Loucy (cell line): Measurements from ENCODE around the gene SSH2.

Experiments
- H2AFZ ChIP-seq: fragments of 200-600 bp; sonication (generic); 2 replicates; pipeline ENCODE4 v1.6.0; 2016; ENCODE audit warnings: antibody characterized with exemption, mild to moderate bottlenecking, low read length, moderate library complexity
- H3F3A ChIP-seq: fragments of 200-600 bp; 2 replicates; pipeline ENCODE4 v1.6.0; 2016; ENCODE audit warnings: antibody characterized with exemption, low read depth, mild to moderate bottlenecking
- H3K27me3 ChIP-seq: fragments of 200-600 bp; sonication (generic); 2 replicates; pipeline ENCODE4 v1.6.1; 2014; ENCODE audit warnings: low read length, mild to moderate bottlenecking; ENCODE audit not compliant: insufficient read depth, poor library complexity, severe bottlenecking
- H3K36me3 ChIP-seq: fragments of 200-600 bp; sonication (generic); 2 replicates; pipeline ENCODE4 v1.6.1; 2016; ENCODE audit warnings: low read length; ENCODE audit not compliant: insufficient read depth
- H3K4me1 ChIP-seq: fragments of 200-600 bp; sonication (generic); 2 replicates; pipeline ENCODE4 v1.5.1; 2014; ENCODE audit warnings: low read length, mild to moderate bottlenecking; ENCODE audit not compliant: insufficient read depth, poor library complexity, severe bottlenecking
- H3K4me2 ChIP-seq: fragments of 200-600 bp; sonication (generic); 2 replicates; pipeline ENCODE4 v1.6.0; 2014; ENCODE audit warnings: antibody characterized with exemption, low read length, low read depth, mild to moderate bottlenecking; ENCODE audit not compliant: poor library complexity, severe bottlenecking
- H3K4me3 ChIP-seq: fragments of 200-600 bp; sonication (generic); 2 replicates; pipeline ENCODE4 v1.5.1; 2014; ENCODE audit warnings: low read length, mild to moderate bottlenecking, mixed read lengths; ENCODE audit not compliant: poor library complexity, severe bottlenecking
- H3K79me2 ChIP-seq: fragments of 200-600 bp; sonication (generic); 2 replicates; pipeline ENCODE4 v1.6.1; 2014; ENCODE audit warnings: low read length; ENCODE audit not compliant: insufficient read depth
- H3K9ac ChIP-seq: fragments of 200-600 bp; sonication (generic); 2 replicates; pipeline ENCODE4 v1.6.0; 2014; ENCODE audit warnings: mild to moderate bottlenecking, low read depth, low read length, moderate library complexity; ENCODE audit not compliant: poor library complexity, severe bottlenecking
- H3K9me2 ChIP-seq: fragments of 200-600 bp; sonication (generic); replicated peaks from 2 replicates; pipeline ENCODE4 v1.6.1; 2016; ENCODE audit warnings: low read depth, low read length, mixed read lengths
- H3K9me3 ChIP-seq: fragments of 200-600 bp; sonication (generic); 2 replicates; pipeline ENCODE4 v1.6.1; 2014; ENCODE audit warnings: mild to moderate bottlenecking, antibody characterized with exemption, low read length, low read depth; ENCODE audit not compliant: insufficient read depth
- H4K20me1 ChIP-seq: fragments of 200-600 bp; sonication (generic); 2 replicates; pipeline ENCODE4 v1.6.0; 2014; ENCODE audit warnings: antibody characterized with exemption, low read length, mild to moderate bottlenecking; ENCODE audit not compliant: insufficient read depth, poor library complexity, severe bottlenecking
- CTCF ChIP-seq: fragments of 200-600 bp; sonication (generic); conservative IDR thresholded peaks from 2 replicates; pipeline ENCODE4 v1.5.1; 2014; ENCODE audit warnings: mild to moderate bottlenecking, antibody characterized with exemption, low read length
- EZH2phosphoT487 ChIP-seq: fragments of 200-600 bp; IDR thresholded peaks from 2 replicates; pipeline ENCODE4 v1.6.1; 2018; ENCODE audit warnings: antibody characterized with exemption, mild to moderate bottlenecking, moderate library complexity, borderline replicate concordance

Gene SSH2

GRCh38 chr17:29776026-29776425 is 154.0 kb downstream of the SSH2 start:
- TF ChIP-seq EZH2phosphoT487 (no peak), CTCF (no peak)
- Histone ChIP-seq H3K4me3 (no peak overlapping the region), H3K4me1 (no peaks in the 10 kb centered on the region), H3K36me3 (no peaks in the 10 kb centered on the region), H4K20me1 (no peaks in the 10 kb centered on the region), H3K79me2 (no peaks in the 10 kb centered on the region), H3K4me2 (no peak overlapping the region), H3K27me3 (no peaks in the 10 kb centered on the region), H3K9me3 (no peaks in the 10 kb centered on the region), H2AFZ (no peak overlapping the region), H3K9ac (no peak overlapping the region), H3K9me2 (no peaks in the 10 kb centered on the region), H3F3A (no peaks in the 10 kb centered on the region)

GRCh38 chr17:29772981-29773380 is 157.0 kb downstream of the SSH2 start:
- Histone ChIP-seq H3K36me3 (no peaks in the 10 kb centered on the region), H3K4me3 (no peak overlapping the region), H3K9ac (no peak overlapping the region), H3K4me1 (no peaks in the 10 kb centered on the region), H3F3A (no peaks in the 10 kb centered on the region), H3K9me3 (no peaks in the 10 kb centered on the region), H2AFZ (no peak overlapping the region), H3K9me2 (no peaks in the 10 kb centered on the region), H3K27me3 (no peaks in the 10 kb centered on the region), H3K79me2 (no peaks in the 10 kb centered on the region), H4K20me1 (no peaks in the 10 kb centered on the region), H3K4me2 (no peak overlapping the region)
- TF ChIP-seq CTCF: no peak
- no peak for TF ChIP-seq EZH2phosphoT487

GRCh38 chr17:29771546-29771945 is 158.5 kb downstream of the SSH2 start:
- no peaks in the 10 kb centered on the region for H3F3A ChIP-seq
- H3K4me3 ChIP-seq: no peak overlapping the region
- TF ChIP-seq CTCF (no peak), EZH2phosphoT487 (no peak)
- H3K9me2 ChIP-seq: no peaks in the 10 kb centered on the region
- H3K36me3 ChIP-seq: no peaks in the 10 kb centered on the region
- no peak overlapping the region for H2AFZ ChIP-seq
- H3K79me2 ChIP-seq: no peaks in the 10 kb centered on the region
- no peaks in the 10 kb centered on the region for H3K9me3 ChIP-seq
- no peaks in the 10 kb centered on the region for H4K20me1 ChIP-seq
- H3K27me3 ChIP-seq: no peaks in the 10 kb centered on the region
- no peak overlapping the region for H3K9ac ChIP-seq
- H3K4me2 ChIP-seq: no peak overlapping the region
- no peaks in the 10 kb centered on the region for H3K4me1 ChIP-seq
